ENCODE data around the gene KCNMA1.

KCNMA1 gene

GRCh38 chr10:77027141-77027540 lies 610.5 kb downstream of the KCNMA1 start:
- no peak for DNase-seq

GRCh38 chr10:77026148-77026547 lies 611.5 kb downstream of the KCNMA1 start:
- DNase-seq = no peak

- DNase-seq = no peak
Observed at GRCh38 chr10:77024461-77024860, 613.1 kb downstream of the KCNMA1 start.

GRCh38 chr10:77023396-77023795 lies 614.2 kb downstream of the KCNMA1 start:
- DNase-seq = no peak

GRCh38 chr10:77022671-77023070 lies 614.9 kb downstream of the KCNMA1 start:
- no peak for DNase-seq

DNA sequence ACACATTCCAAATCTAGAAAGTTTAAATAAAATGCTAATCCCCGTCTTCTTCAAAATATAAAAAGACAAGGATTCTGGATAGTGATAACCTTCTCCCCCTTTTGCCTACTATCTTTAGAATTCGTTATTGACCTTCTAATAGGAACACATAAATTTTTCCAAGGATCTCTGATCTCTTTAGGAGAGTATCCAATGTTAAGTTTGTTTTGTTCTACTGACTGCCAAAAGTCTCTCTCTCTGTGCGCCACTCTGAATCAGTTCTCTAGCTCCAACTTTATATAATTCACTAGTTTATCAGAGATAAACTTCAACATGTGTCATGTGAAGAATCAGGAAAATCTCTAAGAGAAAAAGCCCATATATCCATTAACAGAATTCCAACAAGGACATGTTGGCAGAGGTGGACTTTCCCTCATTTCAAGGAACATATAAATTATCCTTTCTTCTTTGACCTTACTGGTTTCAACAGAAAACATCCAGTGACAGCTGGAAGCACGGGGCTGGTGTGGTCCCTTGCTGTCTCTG lies 615.6 kb downstream of the KCNMA1 start:
- DNase-seq = no peak

- DNase-seq = no peak
Observed at GRCh38 chr10:77020426-77021040, 617.1 kb downstream of the KCNMA1 start.

GRCh38 chr10:77016855-77017254 lies 620.8 kb downstream of the KCNMA1 start:
- no peak for DNase-seq

DNA sequence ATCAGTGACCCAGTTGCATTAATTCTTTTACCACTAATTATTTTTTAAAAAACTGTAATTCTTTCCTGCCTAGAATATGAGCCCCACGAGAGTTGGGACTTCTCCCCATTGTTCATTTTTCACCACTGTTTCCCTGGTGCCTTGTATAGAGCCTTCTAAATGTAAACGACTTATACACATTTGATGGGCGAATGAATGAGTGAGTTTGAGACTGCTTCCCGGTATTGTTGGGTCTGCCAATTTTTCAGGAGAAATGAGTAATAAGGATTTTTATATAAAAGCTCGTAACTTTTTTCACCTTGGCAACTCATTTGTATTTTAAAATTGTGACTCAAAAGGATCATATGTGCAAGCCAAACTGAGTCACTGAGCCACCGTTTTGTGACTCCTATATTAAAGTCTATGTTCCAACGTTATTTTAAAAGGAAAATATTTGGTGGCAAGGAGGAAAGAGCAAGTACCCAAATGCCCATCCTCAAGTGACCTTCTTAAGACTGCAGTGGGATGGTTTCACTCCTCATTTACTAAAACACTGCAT lies 621.3 kb downstream of the KCNMA1 start:
- no peak for DNase-seq

- no peak for DNase-seq
Observed at GRCh38 chr10:77015360-77015759, 622.2 kb downstream of the KCNMA1 start.

- no peak for DNase-seq
Observed at GRCh38 chr10:77012812-77013500, 624.7 kb downstream of the KCNMA1 start.

- peak; percentile 49 for DNase-seq
Observed at GRCh38 chr10:77011874-77012811, 625.5 kb downstream of the KCNMA1 start.

- DNase-seq = no peak
Observed at GRCh38 chr10:77010430-77010829, 627.2 kb downstream of the KCNMA1 start.

GRCh38 chr10:77007834-77008233 lies 629.8 kb downstream of the KCNMA1 start:
- no peak for DNase-seq

- DNase-seq = no peak
Observed at GRCh38 chr10:77006836-77007511, 630.6 kb downstream of the KCNMA1 start.

- no peak for DNase-seq
Observed at GRCh38 chr10:77005871-77006270, 631.7 kb downstream of the KCNMA1 start.

DNA sequence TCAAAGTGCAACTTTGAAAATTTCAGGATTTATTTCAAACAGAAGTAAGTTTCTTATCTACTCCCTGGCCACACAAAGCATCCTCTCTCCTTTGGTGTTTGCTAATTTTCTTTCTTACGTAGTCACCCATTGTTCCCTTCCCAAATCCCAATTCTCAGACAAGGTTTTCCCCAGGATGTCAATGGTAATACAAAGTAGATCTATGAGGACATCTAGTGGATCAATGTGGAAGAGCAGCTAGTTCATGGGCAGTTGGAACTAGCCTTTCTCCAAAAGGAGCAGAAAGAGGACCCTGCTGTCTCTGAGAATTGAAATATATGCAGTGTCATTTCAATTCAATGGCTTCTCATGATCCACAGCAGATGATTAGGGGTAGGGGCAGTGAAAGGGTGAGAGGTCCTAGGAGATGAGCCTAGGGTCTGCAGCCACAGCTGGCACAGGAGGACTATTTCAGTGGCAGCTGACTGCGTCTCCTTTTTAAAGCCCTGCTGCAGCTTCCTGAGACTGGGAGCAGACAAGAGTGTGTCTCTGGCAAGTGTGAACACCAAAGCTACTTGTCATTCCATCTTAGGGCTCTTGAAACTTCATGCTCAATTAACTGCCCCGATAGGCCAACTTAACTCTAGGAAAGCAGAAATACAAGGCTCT lies 632.6 kb downstream of the KCNMA1 start:
- DNase-seq = no peak

- DNase-seq = no peak
Observed at GRCh38 chr10:77002872-77003271, 634.7 kb downstream of the KCNMA1 start.

DNA sequence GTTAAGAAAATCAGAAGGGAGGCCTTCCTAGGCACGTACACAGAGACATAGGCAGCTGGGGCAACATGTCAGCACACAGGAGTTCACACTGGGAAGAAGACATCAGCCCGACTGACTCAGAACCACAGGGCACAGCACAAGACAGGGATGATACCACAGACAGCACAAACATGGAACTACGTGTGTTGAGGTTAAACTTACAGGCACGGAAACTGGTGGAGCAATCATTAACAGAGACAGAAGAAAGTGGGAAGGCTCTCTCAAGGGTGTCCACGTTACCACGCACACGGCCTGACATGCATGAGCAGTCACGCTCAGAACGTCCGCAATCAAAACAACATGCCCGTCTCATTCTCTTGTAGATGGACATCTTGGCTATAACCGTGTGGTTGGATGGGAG lies 636.4 kb downstream of the KCNMA1 start:
- DNase-seq = no peak

DNA sequence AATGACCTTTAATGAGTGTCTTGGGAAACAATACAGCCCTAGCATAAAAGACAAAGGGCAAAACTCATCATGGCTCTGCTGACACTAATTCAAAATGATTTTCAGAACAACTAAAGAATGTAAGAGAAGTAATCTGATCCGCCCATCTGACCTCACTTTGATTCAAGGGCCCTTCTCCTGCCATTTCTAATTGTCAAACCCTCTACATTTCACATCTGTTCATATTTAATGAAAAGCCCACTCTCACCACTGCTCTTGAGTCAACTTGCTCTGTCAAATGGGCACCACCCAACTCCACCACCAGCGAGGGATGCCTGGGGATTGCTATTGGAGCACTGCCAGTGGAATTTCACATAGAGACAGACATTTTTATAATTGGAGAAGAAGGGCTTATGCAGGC lies 639.2 kb downstream of the KCNMA1 start:
- DNase-seq = no peak

GRCh38 chr10:76997631-76998030 lies 640.0 kb downstream of the KCNMA1 start:
- no peak for DNase-seq

DNA sequence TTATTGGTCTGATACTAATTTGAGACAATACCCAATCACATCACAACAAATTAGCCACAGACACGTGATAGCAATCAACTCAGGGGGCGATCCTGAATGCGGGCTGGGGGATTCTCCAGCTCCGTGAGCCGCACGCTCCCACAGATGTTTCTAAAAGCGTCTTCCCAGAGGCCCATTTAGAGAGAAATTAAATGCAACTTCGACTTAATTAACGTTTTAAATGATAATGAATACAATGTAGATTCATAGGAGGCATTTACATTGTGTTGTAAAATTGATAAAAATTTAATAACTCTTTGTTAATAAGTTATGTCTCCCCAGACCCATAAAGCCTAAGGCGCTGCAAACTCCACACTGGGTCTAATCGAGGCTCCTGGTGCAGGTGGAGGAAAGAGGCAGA lies 642.6 kb downstream of the KCNMA1 start:
- no peak for DNase-seq
